Heart right ventricle (tissue), 16 donors: Measurements from ENCODE around the gene AGPAT2. TPM values are rescaled to one million over a fixed set of nuclear protein-coding genes. Genes with fewer than 3 reads are reported as not detected.
A peak's percentile ranks its signal among the peaks of the same experiment; 100 is the strongest.

Experiments used
- ATAC-seq, 8 donors: fragments of 200-7000 bp; cut with Tn5 transposase; one replicate each; pipeline ENCODE4 v1.9.1; 2020; ENCODE audit warnings: mild to moderate bottlenecking in 8 of 8, moderate library complexity in 8 of 8, moderate number of reproducible peaks in 1 of 8
- DNase-seq, 2 donors: peaks; one replicate each; pipeline ENCODE4 v3.0.0-alpha.2; 2020
- H3K27ac ChIP-seq, 10 donors: fragments of 200-600 bp; sonication (generic) in 2 of 10; one replicate each; pipeline versions ENCODE4 v1.5.0 to v1.8.0; 2020 to 2022; ENCODE audit warnings: mild to moderate bottlenecking in 3 of 10
- H3K27me3 ChIP-seq, 7 donors: fragments of 200-600 bp; one replicate each; pipeline ENCODE4 v1.8.0; 2021 to 2022; ENCODE audit warnings: mild to moderate bottlenecking in 2 of 7
- H3K36me3 ChIP-seq, 9 donors: fragments of 200-600 bp; sonication (generic) in 1 of 9; one replicate each; pipeline versions ENCODE4 v1.5.0 to v1.8.0; 2020 to 2022; ENCODE audit warnings: mild to moderate bottlenecking in 2 of 9
- H3K4me1 ChIP-seq, 9 donors: fragments of 200-600 bp; sonication (generic) in 1 of 9; one replicate each; pipeline versions ENCODE4 v1.5.0 to v1.8.0; 2020 to 2022; ENCODE audit warnings: mild to moderate bottlenecking in 4 of 9
- H3K4me3 ChIP-seq, 10 donors: fragments of 200-600 bp; sonication (generic) in 2 of 10; one replicate each; pipeline versions ENCODE4 v1.5.0 to v1.8.0; 2020 to 2022; ENCODE audit warnings: mild to moderate bottlenecking in 7 of 10, moderate library complexity in 2 of 10
- H3K9me3 ChIP-seq, 11 donors: fragments of 200-600 bp in 10 of 11; sonication (generic) in 2 of 11; one replicate each; pipeline versions ENCODE4 v1.5.0 to v1.8.0; 2013 to 2022; ENCODE audit warnings: mild to moderate bottlenecking in 2 of 11, control low read depth in 1 of 11, moderate library complexity in 1 of 11
- CTCF ChIP-seq, 9 donors: fragments of 200-600 bp; sonication (generic) in 2 of 9; IDR thresholded peaks; one replicate each; pipeline versions ENCODE4 v1.5.0 to v1.8.0; 2021 to 2022; ENCODE audit warnings: antibody characterized with exemption in 9 of 9, mild to moderate bottlenecking in 5 of 9, moderate library complexity in 1 of 9
- WGBS, 2 donors: extraction: QIAGEN DNeasy Blood & Tissue Kit; methylation state at CpG; one replicate each; pipeline ENCODE4 v1.1.7; 2013; ENCODE audit warnings: inconsistent platforms in 1 of 2; 5-methylcytosine and 5-hydroxymethylcytosine counted together
- intact Hi-C, 10 donors: fragments of 100-400 bp; cut with DNase I; formaldehyde crosslinking; loops; one replicate each; pipeline versions ENCODE4 v1.11.1 to v1.14.2; 2022
- polyA plus RNA-seq, 2 donors: library from polyadenylated mRNA; stranded (reverse); fragments of 200-250 nt; gene quantifications; one replicate each; pipeline ENCODE4 v1.2.3, GENCODE V29; 2013
- total RNA-seq, 10 donors: library from RNA; stranded (reverse); fragmentation: NEBNext Ultra II Directional in 3 of 10; extraction: Animal tissue kit (Norgen Biotek cat#: 25700) in 3 of 10; gene quantifications; one replicate each; pipeline versions ENCODE4 v1.2.1 to v1.2.4, GENCODE V29; 2021 to 2023
- donor health status: Arrhythmogenic right ventricular cardiomyopathy.
- donor health status: ischemic (EF 13 %, LVEDD 7.1; RV severe dilation, severe dysfunction).
- donor health status: healthy with polysubstance abuse.
- donor health status: DM: no; HTN: yes; CAD: no.
- donor health status: DM: no; HTN: no; CAD: no.
- donor health status: ischemic (EF 25% LVEDD 6.9; RV normal size, moderate dysfunction).
- donor health status: ischemic (EF 25% LVEDD 5.7; RV mildly dilated, moderate dysfunction).
- donor health status: healthy.
- donor health status: DM: yes; HTN: yes; CAD: no.
- donor health status: Ischemic cardiomyopathy.
- donor health status: ischemic (EF 35%, LVEDD 5.7; RV mildly dilated, moderate dysfunction).
- donor health status: nonischemic (EF 11% LVEDD 7.7; RV severe dilation, severe dysfunction).
- donor health status: DM: yes; HTN: yes; CAD: no.
- donor health status: PGD.
- donor health status: ischemic (EF 29% LVEDD 5.4; RV normal size, mild dysfunction).
- donor health status: nonischemic (EF 23%, LVEDD 6.1; RV moderate dilation, normal function).

AGPAT2 gene
- total and polyA plus RNA-seq, 12 donors, result 48.1 to 195 (median 61.5) TPM

GRCh38 chr9:136684339-136684738 is 2.9 kb downstream of the AGPAT2 start:
- Histone ChIP-seq H3K4me1 (peaks cover 22 to 83% (median 63%) of the 10 kb centered on the region in 9 donors), H3K27me3 (no peaks in the 10 kb centered on the region), H3K9me3 (no peaks in the 10 kb centered on the region), H3K36me3 (peaks cover 0 to 4% (median 0%) of the 10 kb centered on the region in 9 donors), H3K4me3 (no peak overlapping the region), H3K27ac (no peak overlapping the region)
- DNase-seq (peak in 1 of 2 donors; percentile 9), ATAC-seq (no peak)
- no peak for TF ChIP-seq CTCF (IDR thresholded peaks at IDR 0.05)
- intact Hi-C loops, result no loop called here
- 86 to 92% methylated on average over 15 of the region's 15 CpGs for WGBS, 2 donors

- H3K27me3 ChIP-seq, result no peaks in the 10 kb centered on the region
- DNase-seq, result no peak
- peaks cover 22 to 83% (median 66%) of the 10 kb centered on the region in 9 donors for H3K4me1 ChIP-seq
- no peak overlapping the region for H3K27ac ChIP-seq
- no peak overlapping the region for H3K4me3 ChIP-seq
- 82 to 84% methylated on average over 14 of the region's 14 CpGs for WGBS, 2 donors
- intact Hi-C loops, result no loop called here
- ATAC-seq, result no peak
- no peak for TF ChIP-seq CTCF (IDR thresholded peaks at IDR 0.05)
- peaks cover 0 to 4% (median 0%) of the 10 kb centered on the region in 9 donors for H3K36me3 ChIP-seq
- H3K9me3 ChIP-seq, result no peaks in the 10 kb centered on the region
Observed at GRCh38 chr9:136683755-136684154, 3.5 kb downstream of the AGPAT2 start.

- H3K9me3 ChIP-seq, result no peaks in the 10 kb centered on the region
- no peak overlapping the region for H3K27ac ChIP-seq
- H3K36me3 ChIP-seq, result peaks cover 0 to 4% (median 0%) of the 10 kb centered on the region in 9 donors
- intact Hi-C loops, result no loop called here
- peak in 1 of 2 donors; percentile 9 for DNase-seq
- no peak for TF ChIP-seq CTCF (IDR thresholded peaks at IDR 0.05)
- H3K4me1 ChIP-seq, result peaks cover 22 to 83% (median 66%) of the 10 kb centered on the region in 9 donors
- 91 to 93% methylated on average over 15 to 16 of the region's 16 CpGs for WGBS, 2 donors
- ATAC-seq, result no peak
- H3K27me3 ChIP-seq, result no peaks in the 10 kb centered on the region
- H3K4me3 ChIP-seq, result no peak overlapping the region
Observed at GRCh38 chr9:136683173-136683745, 4.0 kb downstream of the AGPAT2 start.

GRCh38 chr9:136682710-136683109 is 4.5 kb downstream of the AGPAT2 start:
- H3K27me3 ChIP-seq, result no peaks in the 10 kb centered on the region
- H3K27ac ChIP-seq, result no peak overlapping the region
- H3K9me3 ChIP-seq, result no peaks in the 10 kb centered on the region
- intact Hi-C loops, result no loop called here
- TF ChIP-seq CTCF (IDR thresholded peaks at IDR 0.05), result no peak
- 92 to 93% methylated on average over 10 of the region's 10 CpGs for WGBS, 2 donors
- peaks cover 0 to 4% (median 0%) of the 10 kb centered on the region in 9 donors for H3K36me3 ChIP-seq
- H3K4me1 ChIP-seq, result peaks cover 19 to 80% (median 61%) of the 10 kb centered on the region in 9 donors
- no peak for ATAC-seq
- H3K4me3 ChIP-seq, result no peak overlapping the region
- no peak for DNase-seq
